ENCODE results near the gene CCT7.
"Not testable (repeated sequence)": the region's sequence is repeated elsewhere in the genome, so short reads cannot be mapped to it uniquely, and the experiment has no call there.

Gene CCT7

DNA sequence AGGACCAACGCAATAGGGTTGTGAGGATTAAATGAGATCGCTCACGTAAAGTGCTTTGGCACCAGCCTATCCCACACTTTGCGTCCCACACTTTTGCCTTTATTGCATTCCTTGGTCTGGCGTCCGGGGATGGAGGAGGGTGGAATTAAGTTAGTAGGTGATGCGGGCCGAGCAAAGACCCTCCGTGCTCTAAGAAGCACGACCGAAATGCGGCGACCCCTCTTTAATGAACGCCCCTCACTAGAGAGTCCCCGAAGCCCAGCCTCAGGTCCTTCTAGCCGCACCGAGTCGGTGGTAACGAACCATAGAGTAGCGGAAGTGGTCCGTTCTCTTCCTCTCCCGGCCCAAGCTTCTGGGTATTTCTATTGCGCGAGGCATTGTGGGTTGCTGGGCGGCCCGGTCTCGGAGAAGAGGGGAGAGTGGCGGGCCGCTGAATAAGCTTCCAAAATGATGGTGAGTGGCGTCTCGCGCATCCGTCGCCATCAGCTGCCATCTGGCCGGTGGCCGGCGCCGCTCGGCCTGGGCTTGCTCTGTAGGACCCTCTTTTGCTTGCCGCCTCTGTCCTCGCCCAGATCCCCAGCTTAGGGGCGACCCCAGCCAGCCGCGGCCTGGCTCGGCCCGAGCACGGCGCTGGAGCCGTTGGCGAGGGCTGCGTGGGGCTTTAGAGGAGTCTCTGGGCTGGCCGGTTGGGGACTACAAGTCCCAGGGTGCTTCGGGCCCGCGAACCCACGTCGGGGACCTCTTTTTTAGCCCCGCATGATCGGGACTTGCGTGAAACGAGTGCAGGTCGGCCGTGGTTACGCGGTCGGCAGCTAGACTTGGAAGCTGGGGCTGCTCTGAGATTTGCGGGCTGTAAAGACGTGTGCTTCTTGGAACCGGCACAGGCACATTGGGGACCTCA, at the start of gene CCT7:
Gene CCT7 (plus strand): TSS at position 377 of the 901 bp plus-strand sequence. CDS start 71 bp downstream, at position 448.
- DNase-seq (ENCODE audit: low read depth in 3 of 3): peak; percentile 75 to 78 (median 78)

DNA sequence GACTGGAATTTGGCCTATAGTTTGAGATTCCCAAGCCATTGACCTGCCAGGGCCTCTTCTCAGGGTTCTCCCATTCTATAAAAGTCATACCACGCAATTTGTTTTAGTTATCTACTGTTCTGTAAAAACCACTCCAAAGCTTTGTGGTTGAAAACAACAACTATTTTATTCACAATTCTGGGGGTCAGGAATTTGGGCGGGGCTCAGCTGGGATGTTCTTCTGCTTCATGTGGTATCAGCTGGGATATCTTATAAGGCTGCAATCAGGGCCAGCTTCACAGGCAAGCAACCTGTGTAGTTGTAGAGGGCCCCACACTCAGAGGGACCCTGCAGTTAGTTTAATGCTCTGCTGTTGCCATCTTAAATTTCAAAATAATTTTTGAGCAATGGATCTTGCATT, 48.1 kb upstream of the CCT7 start:
- no peak for DNase-seq (ENCODE audit: low read depth in 3 of 3)

DNA sequence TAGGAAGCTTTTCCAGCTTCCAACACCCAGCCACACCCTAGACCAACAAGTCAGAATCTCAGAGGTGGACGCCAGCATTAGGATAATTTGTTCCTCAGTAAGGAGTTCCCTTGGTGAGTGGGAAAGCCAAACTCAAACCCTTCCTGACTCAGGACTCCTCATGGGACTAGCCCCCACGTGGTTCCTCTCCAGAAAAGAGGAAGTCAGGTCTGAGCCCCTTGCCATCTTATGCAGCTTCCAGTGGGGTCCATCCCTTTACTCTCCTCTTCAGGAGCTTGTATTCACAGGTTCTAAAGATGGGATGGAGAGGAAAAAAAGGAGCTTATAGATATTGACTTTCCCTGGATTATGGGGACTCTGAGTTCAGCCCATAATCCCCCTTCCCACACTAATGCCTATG, 46.6 kb upstream of the CCT7 start:
- no peak for DNase-seq (ENCODE audit: low read depth in 3 of 3)

DNA sequence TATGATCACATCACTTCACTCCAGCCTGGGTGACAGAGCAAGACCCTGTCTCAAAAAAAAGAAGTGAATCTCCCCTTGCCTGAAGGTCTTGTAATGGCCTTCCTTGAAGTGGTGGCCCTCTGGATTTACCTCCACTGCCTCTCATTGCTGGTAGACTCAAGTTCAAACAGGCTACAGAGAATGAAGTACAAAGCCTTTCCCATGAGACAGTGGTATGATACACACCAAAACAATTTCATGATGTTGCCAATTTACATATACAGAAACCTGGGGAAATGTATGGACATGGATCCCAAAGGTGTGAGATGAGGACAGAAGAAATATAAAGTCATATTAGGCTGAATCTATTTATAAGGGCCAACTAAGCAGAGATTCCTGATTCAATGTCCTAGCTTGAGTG, 36.5 kb upstream of the CCT7 start:
- no peak for DNase-seq (ENCODE audit: low read depth in 3 of 3)

DNA sequence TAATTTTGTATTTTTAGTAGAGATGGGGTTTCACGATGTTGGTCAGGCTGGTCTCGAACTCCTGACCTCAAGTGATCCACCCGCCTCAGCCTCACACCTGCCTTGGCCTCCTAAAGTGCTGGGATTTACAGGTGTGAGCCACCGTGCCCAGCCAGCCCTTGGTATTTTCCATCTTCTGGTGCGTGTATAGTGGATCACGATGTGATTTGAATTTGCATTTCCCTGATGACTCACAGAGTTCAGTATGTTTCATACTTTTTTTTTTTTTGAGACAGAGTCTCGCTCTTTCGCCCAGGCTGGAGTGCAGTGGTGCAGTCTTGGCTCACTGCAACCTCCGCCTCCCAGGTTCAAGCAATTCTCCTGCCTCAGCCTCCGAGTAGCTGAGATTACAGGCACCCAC, 33.8 kb upstream of the CCT7 start:
- DNase-seq (ENCODE audit: low read depth in 3 of 3): not testable (repeated sequence)

DNA sequence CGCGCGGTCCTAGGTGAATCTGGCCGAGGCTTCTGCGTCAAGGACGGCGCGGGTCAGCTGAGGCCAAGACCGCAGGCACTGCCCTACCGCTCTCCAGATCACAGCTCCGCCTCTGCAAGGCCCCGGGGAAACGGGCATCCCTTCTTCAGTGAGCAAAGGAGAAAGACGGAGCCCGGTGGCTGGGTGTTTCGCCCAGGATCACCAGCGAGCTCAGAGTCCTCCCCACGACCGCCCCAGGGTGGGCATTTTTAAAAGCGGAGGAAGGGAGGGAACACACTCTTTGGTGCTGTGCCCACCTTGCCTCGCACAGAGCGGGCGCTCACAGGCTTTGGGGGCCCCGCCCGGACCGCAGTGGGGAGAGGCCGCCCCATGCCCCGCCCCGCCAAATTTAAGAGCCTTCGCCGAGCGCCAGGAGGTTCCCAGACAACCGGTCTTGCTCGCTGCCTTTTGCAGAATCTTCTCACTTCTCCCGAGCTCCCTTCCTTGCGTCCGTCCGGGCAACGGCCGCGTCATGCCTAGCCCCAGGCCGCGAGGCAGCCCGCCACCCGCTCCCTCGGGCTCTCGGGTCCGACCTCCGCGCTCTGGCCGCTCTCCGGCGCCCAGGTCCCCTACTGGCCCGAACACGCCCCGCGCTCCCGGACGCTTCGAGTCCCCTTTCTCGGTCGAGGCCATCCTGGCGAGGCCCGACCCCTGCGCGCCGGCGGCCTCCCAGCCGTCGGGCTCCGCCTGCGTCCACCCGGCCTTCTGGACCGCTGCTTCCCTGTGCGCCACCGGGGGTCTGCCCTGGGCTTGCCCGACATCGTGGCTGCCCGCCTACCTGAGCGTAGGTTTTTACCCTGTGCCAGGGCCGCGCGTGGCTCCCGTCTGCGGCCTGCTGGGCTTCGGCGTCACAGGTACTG, 31.7 kb upstream of the CCT7 start, which contains the start of gene NOTO:
Gene NOTO (plus strand): TSS at position 419 of the 899 bp plus-strand sequence. CDS start 93 bp downstream, at position 512.
- no peak for DNase-seq (ENCODE audit: low read depth in 3 of 3)

DNA sequence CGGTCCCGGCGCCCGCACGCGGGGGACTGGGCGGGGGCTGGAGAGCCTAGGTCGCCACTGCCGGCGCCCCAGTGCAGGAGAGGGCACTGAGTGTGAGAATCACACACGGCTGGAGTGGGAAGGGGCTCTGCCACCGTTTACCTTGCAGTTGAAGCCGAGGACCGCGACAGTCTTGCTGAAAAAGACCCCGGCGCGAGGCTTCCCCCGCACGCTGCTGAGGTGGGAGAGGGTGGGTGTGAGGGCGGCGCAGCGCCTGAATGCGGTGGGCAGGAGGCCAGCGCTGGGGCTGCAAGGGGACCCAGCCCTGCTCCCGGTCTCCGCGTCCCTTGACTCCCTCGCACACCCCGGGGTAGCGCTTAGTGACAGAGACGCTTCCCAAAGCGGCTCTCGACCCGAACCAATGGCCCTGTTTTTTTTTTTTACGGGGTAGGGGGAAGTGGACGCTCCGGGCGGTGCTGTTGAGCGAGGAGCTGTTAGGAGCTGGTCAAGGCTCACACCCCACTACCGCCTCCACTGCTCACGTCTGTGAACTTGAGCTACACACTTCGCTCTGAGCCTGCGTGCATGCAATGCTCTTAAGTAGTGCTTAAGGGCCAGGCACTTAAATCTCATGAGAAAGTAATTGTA, 30.9 kb upstream of the CCT7 start:
- no peak for DNase-seq (ENCODE audit: low read depth in 3 of 3)

DNA sequence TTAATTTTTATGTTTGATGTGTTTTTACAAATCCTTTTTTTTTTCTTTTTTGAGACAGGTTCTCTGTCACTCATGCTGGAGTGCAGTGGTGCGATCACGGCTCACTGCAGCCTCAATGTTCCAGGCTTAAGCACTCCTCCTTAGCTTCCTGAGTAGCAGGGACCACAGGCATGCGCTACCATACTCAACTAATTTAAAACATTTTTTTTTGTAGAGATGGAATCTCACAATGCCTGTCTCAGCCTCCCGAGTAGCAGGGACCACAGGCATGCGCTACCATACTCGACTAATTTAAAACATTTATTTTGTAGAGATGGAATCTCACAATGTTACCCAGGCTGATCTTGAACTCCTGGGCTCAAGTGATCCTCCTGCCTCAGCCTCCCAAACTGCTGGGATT, 28.5 kb upstream of the CCT7 start:
- no peak for DNase-seq (ENCODE audit: low read depth in 3 of 3)

DNA sequence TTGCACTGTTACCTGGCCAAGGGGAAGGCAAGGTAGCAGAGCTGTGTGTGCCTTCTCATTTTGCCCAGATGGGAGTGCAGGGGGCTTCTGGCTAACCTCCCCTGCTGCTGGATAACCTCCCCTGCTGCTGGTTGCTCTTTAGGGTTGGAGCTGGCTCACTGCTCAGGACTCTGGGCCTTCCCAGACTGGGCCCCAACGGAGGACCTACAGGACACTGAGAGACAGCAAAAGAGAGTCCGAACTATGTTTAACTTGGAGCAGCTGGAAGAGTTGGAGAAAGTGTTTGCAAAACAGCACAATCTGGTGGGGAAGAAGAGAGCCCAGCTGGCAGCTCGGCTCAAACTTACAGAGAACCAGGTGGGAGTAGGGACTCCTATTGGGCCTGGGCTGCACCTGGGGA, 25.9 kb upstream of the CCT7 start:
- DNase-seq (ENCODE audit: low read depth in 3 of 3): no peak

DNA sequence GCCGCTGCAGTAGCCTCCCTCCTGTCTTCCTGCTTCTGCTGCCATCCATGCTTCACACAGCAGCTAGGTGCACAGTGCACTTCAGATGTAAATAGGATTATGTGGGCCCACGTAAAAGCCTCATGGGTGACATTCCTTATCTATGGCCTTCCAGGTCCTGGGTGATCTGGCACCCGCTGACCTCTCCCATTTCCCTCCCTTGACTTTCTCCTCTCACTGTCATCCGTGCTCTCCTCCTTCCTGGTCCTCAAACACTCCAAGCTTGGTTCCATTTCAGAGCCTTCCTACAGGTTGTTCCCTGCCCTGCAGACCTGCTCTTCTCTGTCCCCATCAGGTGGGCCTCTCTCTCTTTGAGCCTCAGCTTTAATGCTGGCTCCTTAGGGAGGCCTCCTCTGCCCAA, 24.1 kb upstream of the CCT7 start:
- no peak for DNase-seq (ENCODE audit: low read depth in 3 of 3)

DNA sequence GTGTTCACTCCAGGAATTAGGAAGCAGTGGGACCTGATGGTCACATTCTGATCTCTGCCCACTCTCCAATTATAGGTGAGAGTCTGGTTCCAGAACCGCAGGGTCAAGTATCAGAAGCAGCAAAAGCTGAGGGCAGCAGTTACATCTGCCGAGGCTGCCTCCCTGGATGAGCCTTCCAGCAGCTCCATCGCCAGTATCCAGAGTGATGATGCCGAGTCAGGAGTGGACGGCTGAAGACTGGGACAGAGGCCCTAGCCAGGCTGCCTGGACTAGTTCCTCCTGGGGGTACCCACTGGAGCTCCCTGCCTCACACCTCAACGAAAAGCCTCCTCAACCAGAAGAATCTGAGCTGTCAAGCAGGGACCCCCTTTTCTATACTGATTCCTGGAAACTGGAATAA, 23.4 kb upstream of the CCT7 start:
- DNase-seq (ENCODE audit: low read depth in 3 of 3): no peak

DNA sequence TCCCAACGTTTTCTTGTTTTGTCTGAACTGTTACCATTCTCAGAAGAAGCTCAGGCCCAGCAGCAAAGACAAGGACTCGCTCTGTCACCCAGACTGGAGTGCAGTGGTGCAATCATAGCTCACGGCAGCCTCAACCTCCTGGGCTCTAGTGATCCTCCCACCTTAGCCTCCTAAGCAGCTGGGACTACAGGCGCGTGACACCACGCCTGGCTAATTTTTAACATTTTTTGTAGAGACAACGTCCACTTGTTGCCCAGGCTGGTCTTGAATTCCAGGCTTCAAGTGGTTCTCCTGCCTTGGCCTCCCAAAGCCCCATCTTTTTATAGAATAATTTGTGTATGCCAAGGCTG, 22.0 kb upstream of the CCT7 start:
- DNase-seq (ENCODE audit: low read depth in 3 of 3): no peak

DNA sequence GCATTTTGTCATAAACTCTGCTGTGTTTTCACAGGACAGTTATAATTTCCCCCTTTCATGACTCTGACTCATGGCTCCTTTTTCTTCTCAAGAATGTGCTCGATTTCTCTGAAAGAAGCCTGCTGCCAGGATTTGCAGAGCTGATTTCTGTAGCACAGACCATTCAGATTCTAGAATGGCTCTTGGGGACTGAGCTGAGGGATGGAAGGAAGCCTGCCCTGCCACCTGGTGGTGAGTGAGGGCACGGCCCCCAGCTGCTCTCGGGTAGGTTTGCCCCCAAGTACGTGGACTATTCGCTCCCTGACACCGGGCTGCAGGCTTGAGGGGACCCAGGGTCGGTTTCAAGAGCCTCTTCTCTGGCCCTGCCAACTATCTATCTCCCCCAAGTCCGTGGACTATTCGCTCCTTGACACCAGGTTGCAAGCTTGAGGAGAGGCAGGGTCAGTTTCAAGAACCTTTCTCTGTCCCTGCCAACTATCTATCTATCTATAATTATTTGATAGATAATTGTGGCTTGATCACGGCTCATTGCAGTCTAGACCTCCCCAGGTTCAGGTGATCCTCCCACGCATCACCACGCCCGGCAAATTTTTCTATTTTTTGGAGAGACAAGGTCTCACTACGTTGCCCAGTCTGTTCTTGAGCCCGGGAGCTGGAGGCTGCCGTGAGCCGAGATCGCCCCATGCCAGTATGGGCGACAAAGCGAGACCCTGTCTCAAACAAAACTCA, 21.5 kb upstream of the CCT7 start:
- peak; percentile 54 to 65 (median 62) for DNase-seq (ENCODE audit: low read depth in 3 of 3)

DNA sequence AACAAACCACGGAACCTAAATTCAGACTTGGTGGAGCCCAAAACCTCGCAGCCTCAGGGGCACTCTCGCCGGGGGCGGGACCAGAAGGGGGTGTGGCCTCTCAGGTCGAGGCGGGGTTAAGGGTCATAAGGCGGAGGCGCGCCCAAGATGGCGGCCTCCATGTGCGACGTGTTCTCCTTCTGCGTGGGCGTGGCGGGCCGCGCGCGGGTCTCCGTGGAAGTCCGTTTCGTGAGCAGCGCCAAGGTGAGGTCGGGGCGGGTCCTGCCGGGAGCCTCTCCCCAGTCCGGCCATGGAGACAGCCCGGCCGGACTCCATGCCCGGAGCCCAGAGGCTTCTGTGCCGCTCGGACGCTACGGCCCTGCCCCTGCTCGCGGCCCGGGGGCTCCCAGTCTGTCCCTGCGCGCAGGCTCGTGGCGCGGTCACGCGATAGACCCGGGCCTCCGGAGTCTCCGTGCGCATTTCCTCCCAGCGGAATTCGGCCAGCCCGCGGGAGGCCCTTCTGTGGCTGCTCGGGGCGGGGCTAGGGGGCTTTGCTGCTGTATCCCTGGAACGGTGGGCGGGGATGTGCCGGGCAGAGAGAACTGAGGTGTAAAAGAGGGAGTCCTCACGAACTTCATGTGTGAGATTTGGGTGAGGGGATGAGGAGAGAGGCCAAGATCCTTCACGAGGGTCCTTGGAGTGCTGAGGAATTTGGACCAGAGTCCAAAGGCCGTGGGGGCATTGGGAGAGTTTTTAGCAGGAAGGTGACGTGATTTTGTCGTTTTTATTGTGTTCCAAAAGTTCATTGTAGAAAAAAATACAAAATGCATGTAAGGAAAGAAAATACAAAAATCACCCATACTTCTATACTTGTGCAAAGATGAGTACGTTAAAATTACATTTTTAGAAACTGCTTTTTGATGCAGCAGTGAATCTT, 19.7 kb upstream of the CCT7 start, which contains the start of gene SMYD5:
Gene SMYD5 (plus strand): TSS at position 126 of the 916 bp plus-strand sequence. CDS start 22 bp downstream, at position 148.
- peak; percentile 84 to 93 (median 89) for DNase-seq (ENCODE audit: low read depth in 3 of 3)

DNA sequence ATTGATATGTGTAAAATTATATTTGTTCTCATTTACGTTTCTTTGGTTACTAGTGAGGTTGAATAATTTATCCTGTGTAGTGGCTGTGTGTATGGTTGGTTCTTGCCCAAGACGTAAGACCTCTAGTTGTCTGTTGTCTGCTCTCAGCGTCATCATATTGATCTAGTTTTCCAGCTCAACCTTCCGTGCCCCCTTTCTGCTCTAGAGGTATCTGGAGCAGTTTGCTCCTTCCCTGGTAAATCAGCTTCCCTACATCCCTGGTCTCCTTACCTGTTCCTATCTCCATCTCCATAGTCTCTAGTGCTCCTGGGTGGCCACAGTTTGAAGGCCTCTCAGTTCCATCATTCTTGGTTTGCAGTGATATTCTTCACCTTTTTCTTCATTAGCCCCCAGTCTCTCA, 18.9 kb upstream of the CCT7 start:
- DNase-seq (ENCODE audit: low read depth in 3 of 3): no peak

DNA sequence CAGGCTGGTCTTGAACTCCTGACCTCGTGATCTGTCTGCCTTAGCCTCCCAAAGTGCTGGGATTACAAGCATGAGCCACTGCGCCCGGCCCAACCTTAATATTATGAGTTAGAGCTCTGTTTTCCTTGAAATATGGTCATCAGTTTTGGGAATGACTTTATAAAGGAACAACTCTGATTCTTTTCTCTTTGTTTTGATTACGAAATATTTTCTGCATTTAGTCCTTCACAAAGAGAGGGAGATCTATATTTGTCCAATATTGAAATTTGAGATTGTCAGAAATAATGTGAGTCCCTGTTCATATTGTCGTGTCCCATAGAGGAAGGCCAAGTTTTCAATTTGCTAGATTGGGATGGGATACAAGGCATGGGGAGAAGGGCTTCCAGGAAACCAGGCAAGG, 16.9 kb upstream of the CCT7 start:
- no peak for DNase-seq (ENCODE audit: low read depth in 3 of 3)

DNA sequence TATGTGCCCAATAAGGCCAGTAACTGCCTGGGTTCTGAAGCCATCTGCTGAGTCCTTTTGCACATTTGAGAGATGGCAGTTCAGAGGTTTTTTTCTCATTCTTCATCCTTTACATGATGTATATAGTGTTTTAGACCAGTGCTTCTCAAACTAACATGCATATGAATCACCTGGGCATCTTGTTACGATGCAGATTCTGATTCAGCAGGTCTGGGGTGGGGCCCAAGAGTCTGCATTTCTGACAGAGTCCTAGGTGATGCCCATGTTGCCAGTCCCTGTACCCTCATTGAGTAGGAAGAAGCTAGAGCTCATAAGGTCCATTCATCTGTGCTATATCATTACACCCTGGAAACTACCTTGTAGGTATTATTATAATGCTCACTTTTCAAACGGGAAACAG, 16.3 kb upstream of the CCT7 start:
- no peak for DNase-seq (ENCODE audit: low read depth in 3 of 3)

DNA sequence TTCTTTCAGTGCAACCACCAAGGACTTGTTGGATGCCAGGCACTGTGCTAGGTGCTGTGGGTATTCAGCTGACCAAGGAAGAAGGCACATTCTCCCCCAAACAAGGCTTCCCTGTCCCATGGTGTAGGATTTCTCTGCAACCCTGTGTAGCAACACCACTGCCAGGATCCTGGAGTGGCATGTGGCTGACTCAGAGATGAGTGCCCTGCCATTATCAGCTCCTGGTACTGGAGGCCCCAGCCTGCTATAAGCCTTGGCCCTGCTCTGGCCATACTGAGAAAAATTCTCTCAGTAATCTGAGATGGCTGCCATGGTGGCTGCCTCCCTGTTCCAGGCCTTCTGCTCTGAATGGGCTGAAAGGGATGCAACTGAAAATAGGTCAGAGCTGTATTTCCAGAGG, 15.8 kb upstream of the CCT7 start:
- no peak for DNase-seq (ENCODE audit: low read depth in 3 of 3)

DNA sequence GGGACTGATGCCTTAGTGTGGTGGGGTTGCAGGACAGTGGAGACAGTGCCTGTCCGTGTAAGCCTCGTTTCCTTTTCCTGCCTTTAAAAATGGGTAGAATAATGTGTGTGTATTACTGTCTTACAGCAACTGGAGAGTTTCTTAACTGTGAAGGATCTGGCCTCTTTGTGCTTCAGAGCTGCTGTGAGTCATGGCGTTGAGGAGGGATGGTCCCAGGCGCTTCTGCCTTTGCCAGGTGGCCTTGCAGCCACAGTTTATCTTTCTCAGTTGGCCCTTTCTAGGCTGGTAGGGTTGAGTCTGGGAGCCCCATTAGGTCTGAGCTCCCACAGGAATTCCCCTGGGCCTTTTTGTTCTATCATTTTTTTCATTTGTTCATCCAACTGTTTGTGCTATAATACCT, 10.3 kb upstream of the CCT7 start:
- DNase-seq (ENCODE audit: low read depth in 3 of 3): no peak

Data from stimulated activated CD4-positive, alpha-beta T cell treated with anti-CD3 and anti-CD28 coated beads, TNF-alpha, amount 100 ng/mL, for 48 hours (primary cell).